Activated CD4-positive, alpha-beta T cell treated with anti-CD3 and anti-CD28 coated beads, Interleukin-2, amount 50 U/mL, for 24 hours (primary cell): ENCODE data around the gene ANKMY1.

ENCODE experiments used
- DNase-seq, 2 donors: peaks; one replicate each; pipeline ENCODE4 v3.0.0-alpha.2; 2020; ENCODE audit warnings: low read depth in 1 of 2, low spot score in 1 of 2

Gene ANKMY1

GRCh38 chr2:240594511-240595380 lies 37.0 kb upstream of the ANKMY1 start:
- DNase-seq: no peak

- no peak for DNase-seq
Measured at GRCh38 chr2:240593703-240594451, 36.1 kb upstream of the ANKMY1 start.

- DNase-seq: no peak
Measured at GRCh38 chr2:240593026-240593702, 35.4 kb upstream of the ANKMY1 start.

GRCh38 chr2:240591784-240592183 lies 34.0 kb upstream of the ANKMY1 start:
- DNase-seq: no peak

GRCh38 chr2:240591226-240591625 lies 33.4 kb upstream of the ANKMY1 start:
- DNase-seq: no peak

GRCh38 chr2:240590681-240591111 lies 32.9 kb upstream of the ANKMY1 start:
- no peak for DNase-seq

GRCh38 chr2:240589850-240590525 lies 32.2 kb upstream of the ANKMY1 start:
- no peak for DNase-seq

DNA sequence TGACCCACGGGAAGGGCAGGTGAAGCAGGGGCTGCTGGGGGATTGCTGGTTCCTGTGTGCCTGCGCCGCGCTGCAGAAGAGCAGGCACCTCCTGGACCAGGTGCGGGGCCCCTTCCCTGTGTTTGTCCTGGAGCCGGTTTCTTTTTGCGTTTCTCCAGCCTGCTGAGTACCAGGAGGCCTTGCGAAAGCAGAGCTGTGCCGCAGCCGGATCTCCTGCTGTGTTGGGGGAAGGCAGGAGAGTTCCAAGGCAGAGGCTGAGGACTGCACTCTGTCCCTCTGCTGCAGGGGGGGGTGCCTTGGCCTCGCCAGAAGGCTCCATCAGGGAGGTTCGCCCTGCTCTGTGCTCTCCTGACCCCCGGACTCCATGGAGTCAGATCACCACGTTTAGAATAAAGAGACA lies 31.6 kb upstream of the ANKMY1 start:
- no peak for DNase-seq

- DNase-seq: no peak
Measured at GRCh38 chr2:240588669-240589068, 30.9 kb upstream of the ANKMY1 start.

GRCh38 chr2:240588006-240588655 lies 30.3 kb upstream of the ANKMY1 start:
- no peak for DNase-seq

- peak in 1 of 2 donors; percentile 30 for DNase-seq
Measured at GRCh38 chr2:240586919-240587800, 29.4 kb upstream of the ANKMY1 start.

GRCh38 chr2:240586198-240586918 lies 28.6 kb upstream of the ANKMY1 start, which contains the start of gene CAPN10:
Gene CAPN10 (plus strand): TSS chr2:240586734. CDS start chr2:240586912, 178 bp downstream.
- DNase-seq: peak; percentile 87 to 94

GRCh38 chr2:240585681-240586197 lies 28.0 kb upstream of the ANKMY1 start:
- DNase-seq: no peak

DNA sequence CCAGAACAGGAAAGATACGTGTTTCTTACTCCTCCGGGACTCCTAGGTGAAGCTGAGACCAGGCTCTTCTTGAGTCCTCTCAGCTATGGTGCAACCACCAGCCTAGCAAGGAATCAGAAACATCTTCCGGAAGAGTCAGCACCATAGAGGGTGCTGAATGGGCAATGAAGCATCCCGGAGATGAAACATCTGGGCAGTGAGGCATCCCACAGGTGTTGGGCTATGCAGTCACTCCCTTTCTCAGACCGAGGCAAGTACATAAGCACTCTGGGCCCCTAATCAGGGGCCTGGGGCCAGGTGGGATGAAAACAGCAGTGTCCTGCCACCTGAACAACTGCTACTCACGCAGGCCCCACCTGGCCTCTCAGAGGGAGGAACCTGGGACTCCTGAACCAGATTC lies 27.3 kb upstream of the ANKMY1 start:
- DNase-seq: no peak

GRCh38 chr2:240584486-240585031 lies 26.8 kb upstream of the ANKMY1 start:
- no peak for DNase-seq

- no peak for DNase-seq
Measured at GRCh38 chr2:240583774-240584173, 26.0 kb upstream of the ANKMY1 start.

DNA sequence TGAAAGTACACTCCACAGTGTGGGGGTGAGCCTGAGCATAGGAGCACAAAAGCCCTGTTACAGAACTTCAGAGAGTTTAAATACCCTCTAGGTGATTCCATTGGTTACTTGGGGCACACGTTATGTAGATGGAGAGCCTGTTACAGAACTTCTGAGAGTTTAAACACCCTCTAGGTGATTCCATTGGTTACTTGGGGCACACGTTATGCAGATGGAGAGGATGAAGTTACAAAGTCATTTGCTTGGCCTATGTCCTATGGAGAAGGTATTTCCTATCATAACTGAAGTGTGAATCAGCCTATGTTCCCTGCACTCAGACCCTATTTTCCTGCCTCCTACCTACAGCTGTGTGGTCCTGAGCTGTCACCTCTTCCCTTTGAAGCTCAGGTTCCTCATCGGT lies 25.0 kb upstream of the ANKMY1 start:
- DNase-seq: no peak

DNA sequence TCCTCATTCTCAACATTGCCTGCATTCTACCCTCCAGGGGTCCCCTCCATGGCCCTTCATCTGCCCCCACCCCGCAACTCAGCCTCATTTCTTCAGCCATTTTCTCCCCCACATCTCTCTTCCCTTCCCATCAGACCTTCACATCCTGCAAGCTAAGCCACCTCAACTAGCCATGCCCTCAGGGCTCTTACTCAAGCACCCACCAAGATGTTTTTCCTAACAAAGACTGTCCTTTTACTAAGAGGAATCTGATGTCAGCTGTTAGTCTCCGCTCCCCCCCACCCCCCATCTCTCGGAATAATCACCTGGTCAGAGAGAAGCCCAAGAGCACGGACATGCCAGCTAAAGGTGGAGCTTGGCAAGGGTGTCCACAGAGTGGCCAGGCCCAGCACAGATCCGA lies 24.0 kb upstream of the ANKMY1 start:
- DNase-seq: no peak
